ENCODE results near the gene FTCDNL1. TPM values are rescaled to one million over a fixed set of nuclear protein-coding genes. Genes with fewer than 3 reads are reported as not detected.

The FTCDNL1 gene
- total RNA-seq, 1 experiment from 2014 or later: 2.0 TPM

DNA sequence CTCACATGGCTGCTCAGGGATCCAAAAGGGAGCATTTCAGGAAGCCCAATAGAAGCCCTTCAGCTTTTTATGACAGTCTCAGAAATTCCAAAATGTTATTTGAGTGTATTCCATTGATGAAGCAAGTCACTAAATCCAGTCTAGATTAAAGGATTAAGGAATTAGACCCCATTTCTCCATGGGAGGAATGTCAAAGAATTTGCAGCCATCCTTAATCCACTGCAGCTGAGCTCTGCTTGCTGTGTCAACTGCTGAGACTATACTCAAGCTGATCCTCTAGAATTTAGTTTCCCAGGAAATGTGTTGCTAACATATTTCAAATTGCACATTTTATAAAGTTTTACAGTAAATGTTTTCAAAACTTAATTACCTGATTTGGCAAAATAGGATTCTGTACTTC lies 31.7 kb upstream of the FTCDNL1 start:
- H2BK15ac ChIP-seq (ENCODE audit: low read depth, low read length): no peak overlapping the region
- H3K4ac ChIP-seq (ENCODE audit: low read depth, low read length): no peak overlapping the region
- no peak overlapping the region for H3K4me2 ChIP-seq (ENCODE audit: insufficient read depth, insufficient read length, low read length)
- Mint-ChIP-seq H3K27me3 (ENCODE audit: low read depth) (no peaks in the 10 kb centered on the region), H3K4me1 (peaks cover 5 to 6% of the 10 kb centered on the region in 2 experiments; a peak in 3 of 4 replicates), H3K9me3 (peaks cover 4 to 8% of the 10 kb centered on the region in 2 experiments), H3K4me3 (no peak overlapping the region), H3K36me3 (ENCODE audit: insufficient read depth in 1 of 3, low read depth in 3 of 3) (peaks cover 0 to 13% (median 9%) of the 10 kb centered on the region in 3 experiments; a peak in 5 of 7 replicates), H3K27ac (no peak overlapping the region)
- no peak overlapping the region for H2AK5ac ChIP-seq (ENCODE audit: insufficient read length, low read length)
- H3K23ac ChIP-seq (ENCODE audit: insufficient read length, low read depth, low read length): no peak overlapping the region
- no peaks in the 10 kb centered on the region for H4K20me1 ChIP-seq (ENCODE audit: control insufficient read depth, insufficient read depth, insufficient read length)
- H3K14ac ChIP-seq (ENCODE audit: insufficient read depth, low read length): no peak overlapping the region
- no peak overlapping the region for H4K91ac ChIP-seq (ENCODE audit: insufficient read length, low read depth, low read length)
- no peak overlapping the region for H4K8ac ChIP-seq (replicated peaks; ENCODE audit: insufficient read length, low read depth, low read length)
- H3K4me1 ChIP-seq (ENCODE audit: insufficient read depth, low read length): no peaks in the 10 kb centered on the region
- no peak overlapping the region for H2BK120ac ChIP-seq (ENCODE audit: low read depth, low read length, poor library complexity, severe bottlenecking)
- no peak overlapping the region for H3K56ac ChIP-seq (ENCODE audit: insufficient read length, low read depth, low read length)
- no peaks in the 10 kb centered on the region for H3K79me1 ChIP-seq (ENCODE audit: insufficient read depth, low read depth, low read length, poor library complexity, severe bottlenecking)
- no peak for DNase-seq
- no peak overlapping the region for H3T11ph ChIP-seq (ENCODE audit: low read length)
- TF ChIP-seq, protein P1, sequence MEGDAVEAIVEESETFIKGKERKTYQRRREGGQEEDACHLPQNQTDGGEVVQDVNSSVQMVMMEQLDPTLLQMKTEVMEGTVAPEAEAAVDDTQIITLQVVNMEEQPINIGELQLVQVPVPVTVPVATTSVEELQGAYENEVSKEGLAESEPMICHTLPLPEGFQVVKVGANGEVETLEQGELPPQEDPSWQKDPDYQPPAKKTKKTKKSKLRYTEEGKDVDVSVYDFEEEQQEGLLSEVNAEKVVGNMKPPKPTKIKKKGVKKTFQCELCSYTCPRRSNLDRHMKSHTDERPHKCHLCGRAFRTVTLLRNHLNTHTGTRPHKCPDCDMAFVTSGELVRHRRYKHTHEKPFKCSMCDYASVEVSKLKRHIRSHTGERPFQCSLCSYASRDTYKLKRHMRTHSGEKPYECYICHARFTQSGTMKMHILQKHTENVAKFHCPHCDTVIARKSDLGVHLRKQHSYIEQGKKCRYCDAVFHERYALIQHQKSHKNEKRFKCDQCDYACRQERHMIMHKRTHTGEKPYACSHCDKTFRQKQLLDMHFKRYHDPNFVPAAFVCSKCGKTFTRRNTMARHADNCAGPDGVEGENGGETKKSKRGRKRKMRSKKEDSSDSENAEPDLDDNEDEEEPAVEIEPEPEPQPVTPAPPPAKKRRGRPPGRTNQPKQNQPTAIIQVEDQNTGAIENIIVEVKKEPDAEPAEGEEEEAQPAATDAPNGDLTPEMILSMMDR (conservative IDR thresholded peaks at IDR 0.05): no peak
- H2BK5ac ChIP-seq (ENCODE audit: insufficient read length, low read length): no peak overlapping the region
- no peak overlapping the region for H4K5ac ChIP-seq (ENCODE audit: insufficient read length, low read depth, low read length)
- H3K79me2 ChIP-seq (ENCODE audit: insufficient read depth, low read length): no peaks in the 10 kb centered on the region
- H3K9me3 ChIP-seq (ENCODE audit: control insufficient read depth, low read depth, low read length): no peaks in the 10 kb centered on the region
- H3K23me2 ChIP-seq (ENCODE audit: insufficient read length, low read depth, low read length, poor library complexity, severe bottlenecking): no peaks in the 10 kb centered on the region
- H2BK20ac ChIP-seq (ENCODE audit: low read depth, low read length, poor library complexity, severe bottlenecking): no peak overlapping the region
- H2AFZ ChIP-seq (ENCODE audit: low read length): no peak overlapping the region
- H3K27ac ChIP-seq (ENCODE audit: insufficient read length, low read depth, low read length): no peak overlapping the region
- H3K9ac ChIP-seq (ENCODE audit: extremely low read depth, insufficient read length, low read length): no peak overlapping the region
- no peak overlapping the region for H2BK12ac ChIP-seq (ENCODE audit: insufficient read length, low read depth, low read length)
- no peaks in the 10 kb centered on the region for H3K27me3 ChIP-seq (ENCODE audit: insufficient read depth, low read length)
- H3K18ac ChIP-seq (ENCODE audit: insufficient read length, low read depth, low read length): no peak overlapping the region

Data from H9 (cell line).